NT2/D1 (cell line): Measurements from ENCODE around the gene LTB4R.

Source experiments
- DNase-seq: peaks from one replicate; pipeline ENCODE4 v3.0.0-alpha.2; 2011; ENCODE audit warnings: low read depth, low spot score
- H3K27me3 ChIP-seq: 2 replicates; pipeline ENCODE4 v1.6.0; 2011; ENCODE audit warnings: mild to moderate bottlenecking; ENCODE audit not compliant: insufficient read length, insufficient read depth
- H3K36me3 ChIP-seq: 2 replicates; pipeline ENCODE4 v1.6.1; 2011; ENCODE audit warnings: mild to moderate bottlenecking, low read length, mixed read lengths; ENCODE audit not compliant: insufficient read depth, insufficient read length
- H3K4me1 ChIP-seq: 2 replicates; pipeline ENCODE4 v1.5.1; 2011; ENCODE audit not compliant: insufficient read depth, insufficient read length
- H3K4me3 ChIP-seq: 2 replicates; pipeline ENCODE4 v1.5.1; 2011; ENCODE audit warnings: low read depth; ENCODE audit not compliant: insufficient read length
- H3K9ac ChIP-seq: 2 replicates; pipeline ENCODE4 v1.6.0; 2011; ENCODE audit warnings: low read depth; ENCODE audit not compliant: insufficient read length
- H3K9me3 ChIP-seq: 2 replicates; pipeline ENCODE4 v1.5.1; 2011; ENCODE audit warnings: mild to moderate bottlenecking, low read length; ENCODE audit not compliant: insufficient read depth
- SUZ12 ChIP-seq: IDR thresholded peaks from 2 replicates; pipeline ENCODE4 v1.6.1; 2011; ENCODE audit not compliant: insufficient read length, insufficient read depth; ENCODE audit errors: extremely low read depth
- YY1 ChIP-seq: IDR thresholded peaks from 2 replicates; pipeline ENCODE4 v1.6.1; 2011; ENCODE audit not compliant: insufficient read length, insufficient read depth
- ZNF274 ChIP-seq: IDR thresholded peaks from 2 replicates; pipeline ENCODE4 v1.6.1; 2011; ENCODE audit warnings: mild to moderate bottlenecking, low read depth, low read length

LTB4R gene

GRCh38 chr14:24329736-24330135 is 18.4 kb downstream of the LTB4R start:
- Histone ChIP-seq H3K36me3 (no peaks in the 10 kb centered on the region), H3K9me3 (no peaks in the 10 kb centered on the region), H3K4me1 (no peaks in the 10 kb centered on the region), H3K9ac (no peak overlapping the region), H3K27me3 (peaks cover 49% of the 10 kb centered on the region), H3K4me3 (no peak overlapping the region)
- TF ChIP-seq YY1 (no peak), ZNF274 (no peak), SUZ12 (no peak)
- no peak for DNase-seq

- no peak for DNase-seq
- no peak for TF ChIP-seq ZNF274
- no peak for TF ChIP-seq YY1
- no peak for TF ChIP-seq SUZ12
- H3K9me3 ChIP-seq: no peaks in the 10 kb centered on the region
- no peaks in the 10 kb centered on the region for H3K36me3 ChIP-seq
- H3K4me3 ChIP-seq: no peak overlapping the region
- no peak overlapping the region for H3K9ac ChIP-seq
- H3K27me3 ChIP-seq: peaks cover 62% of the 10 kb centered on the region
- H3K4me1 ChIP-seq: no peaks in the 10 kb centered on the region
Measured at GRCh38 chr14:24330973-24331674, 19.8 kb downstream of the LTB4R start.

- Histone ChIP-seq H3K9me3 (no peaks in the 10 kb centered on the region), H3K36me3 (no peaks in the 10 kb centered on the region), H3K4me3 (no peak overlapping the region), H3K9ac (no peak overlapping the region), H3K27me3 (peaks cover 62% of the 10 kb centered on the region), H3K4me1 (no peaks in the 10 kb centered on the region)
- DNase-seq: no peak
- no peak for TF ChIP-seq YY1
- TF ChIP-seq SUZ12: no peak
- TF ChIP-seq ZNF274: no peak
Measured at GRCh38 chr14:24331731-24332267, 20.5 kb downstream of the LTB4R start.

GRCh38 chr14:24332268-24332993 is 21.1 kb downstream of the LTB4R start:
- TF ChIP-seq ZNF274 (no peak), SUZ12 (no peak), YY1 (no peak)
- H3K36me3 ChIP-seq: no peaks in the 10 kb centered on the region
- peak overlapping the region; percentile 66 for H3K9ac ChIP-seq
- H3K27me3 ChIP-seq: peaks cover 65% of the 10 kb centered on the region
- peak overlapping the region; percentile 35 for H3K4me3 ChIP-seq
- no peaks in the 10 kb centered on the region for H3K4me1 ChIP-seq
- no peaks in the 10 kb centered on the region for H3K9me3 ChIP-seq
- peak; percentile 30 for DNase-seq

- Histone ChIP-seq H3K4me1 (no peaks in the 10 kb centered on the region), H3K9ac (peak within 1 kb of the TSS; percentile 82), H3K9me3 (no peaks in the 10 kb centered on the region), H3K36me3 (no peaks in the 10 kb centered on the region), H3K27me3 (peaks cover 61% of the 10 kb centered on the region), H3K4me3 (peak within 1 kb of the TSS; percentile 48)
- DNase-seq: no peak
- TF ChIP-seq YY1: no peak
- TF ChIP-seq SUZ12: no peak
- no peak for TF ChIP-seq ZNF274
Measured at GRCh38 chr14:24334431-24335291, 23.4 kb downstream of the LTB4R start, which contains the start of gene ADCY4. TSS of gene ADCY4 (minus strand) at chr14:24335071. CDS start at chr14:24334652, 419 bp downstream.

- Histone ChIP-seq H3K36me3 (no peaks in the 10 kb centered on the region), H3K9ac (no peak overlapping the region), H3K4me1 (no peaks in the 10 kb centered on the region), H3K9me3 (no peaks in the 10 kb centered on the region), H3K4me3 (no peak overlapping the region), H3K27me3 (peaks cover 53% of the 10 kb centered on the region)
- TF ChIP-seq ZNF274 (no peak), YY1 (no peak), SUZ12 (no peak)
- DNase-seq: no peak
Measured at GRCh38 chr14:24335461-24336171, 24.3 kb downstream of the LTB4R start.
